Activated naive CD4-positive, alpha-beta T cell treated with anti-CD3 and anti-CD28 coated beads for 36 hours (primary cell): Measurements from ENCODE around the gene ATP6V1F. TPM values are rescaled to one million over a fixed set of nuclear protein-coding genes. Genes with fewer than 3 reads are reported as not detected.

ENCODE experiments used
- CTCF ChIA-PET: fragments of 350-600 bp; sonication (Branson Sonifier 250); formaldehyde crosslinking; loops from one replicate; lab custom pipeline; 2021; ENCODE audit warnings: antibody characterized with exemption; lab: Charles Lee
- DNase-seq: peaks from one replicate; pipeline ENCODE4 v3.0.0-alpha.2; 2020
- H3K27ac Mint-ChIP-seq: one replicate; pipeline ENCODE4 v1.8.0; 2021; ENCODE audit warnings: mild to moderate bottlenecking, mixed read lengths
- H3K27me3 Mint-ChIP-seq: one replicate; pipeline ENCODE4 v1.8.0; 2021; ENCODE audit warnings: low read depth, mixed read lengths
- H3K36me3 Mint-ChIP-seq: one replicate; pipeline ENCODE4 v1.8.0; 2021; ENCODE audit warnings: low read depth, mixed read lengths
- H3K4me1 Mint-ChIP-seq: one replicate; pipeline ENCODE4 v1.8.0; 2021; ENCODE audit warnings: low read depth, mixed read lengths
- H3K4me3 Mint-ChIP-seq: one replicate; pipeline ENCODE4 v1.8.0; 2021; ENCODE audit warnings: mild to moderate bottlenecking, moderate library complexity, mixed read lengths
- H3K9me3 Mint-ChIP-seq: one replicate; pipeline ENCODE4 v1.8.0; 2021; ENCODE audit warnings: mixed read lengths
- intact Hi-C: fragments of 100-400 bp; cut with micrococcal nuclease; formaldehyde crosslinking; loops from one replicate; pipeline ENCODE4 v1.15.1; 2023
- total RNA-seq, 2 experiments: library from RNA; stranded (reverse); gene quantifications; one replicate each; pipeline ENCODE4 v1.2.3, GENCODE V29; 2021

The ATP6V1F gene
- total RNA-seq, 2 experiments from 2014 or later: 129 to 142 TPM

DNA sequence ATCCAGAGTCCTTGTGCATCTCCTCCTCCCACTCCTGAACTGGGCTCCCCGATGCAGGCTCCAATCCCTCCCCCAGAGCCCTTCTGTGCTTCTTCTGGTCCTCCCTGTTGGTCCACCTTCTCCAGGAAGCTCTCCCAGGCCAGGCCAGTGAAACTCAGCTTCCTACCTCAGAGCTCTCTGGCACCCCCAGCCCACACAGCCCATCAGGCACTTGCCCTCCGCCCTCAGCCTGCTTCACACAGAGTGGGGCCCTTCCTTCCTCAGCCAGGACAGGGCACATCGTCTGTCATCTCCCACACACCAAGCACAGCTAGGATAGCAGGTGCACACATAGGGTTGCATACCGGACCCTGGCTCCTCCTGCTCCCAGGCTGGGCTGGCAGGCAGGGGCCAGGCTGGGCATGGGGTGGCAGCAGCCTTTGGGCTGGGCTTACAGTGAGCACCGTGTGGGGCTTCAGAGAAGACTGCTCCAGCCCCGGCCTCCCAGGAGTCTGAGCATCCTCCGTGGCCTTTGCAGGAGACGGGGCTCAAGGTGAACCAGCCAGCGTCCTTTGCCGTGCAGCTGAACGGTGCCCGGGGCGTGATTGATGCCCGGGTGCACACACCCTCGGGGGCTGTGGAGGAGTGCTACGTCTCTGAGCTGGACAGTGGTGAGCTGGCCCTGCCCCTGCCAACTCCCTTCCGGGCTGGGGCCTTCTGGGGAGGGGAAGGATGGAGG is 6.5 kb upstream of the ATP6V1F start:
- no peaks in the 10 kb centered on the region for H3K36me3 Mint-ChIP-seq
- no peak for DNase-seq
- no peak overlapping the region for H3K4me3 Mint-ChIP-seq
- H3K9me3 Mint-ChIP-seq: no peaks in the 10 kb centered on the region
- H3K27me3 Mint-ChIP-seq: no peaks in the 10 kb centered on the region
- intact Hi-C loops: no loop called here
- no peaks in the 10 kb centered on the region for H3K4me1 Mint-ChIP-seq
- H3K27ac Mint-ChIP-seq: no peak overlapping the region
- CTCF ChIA-PET: no interaction called here

DNA sequence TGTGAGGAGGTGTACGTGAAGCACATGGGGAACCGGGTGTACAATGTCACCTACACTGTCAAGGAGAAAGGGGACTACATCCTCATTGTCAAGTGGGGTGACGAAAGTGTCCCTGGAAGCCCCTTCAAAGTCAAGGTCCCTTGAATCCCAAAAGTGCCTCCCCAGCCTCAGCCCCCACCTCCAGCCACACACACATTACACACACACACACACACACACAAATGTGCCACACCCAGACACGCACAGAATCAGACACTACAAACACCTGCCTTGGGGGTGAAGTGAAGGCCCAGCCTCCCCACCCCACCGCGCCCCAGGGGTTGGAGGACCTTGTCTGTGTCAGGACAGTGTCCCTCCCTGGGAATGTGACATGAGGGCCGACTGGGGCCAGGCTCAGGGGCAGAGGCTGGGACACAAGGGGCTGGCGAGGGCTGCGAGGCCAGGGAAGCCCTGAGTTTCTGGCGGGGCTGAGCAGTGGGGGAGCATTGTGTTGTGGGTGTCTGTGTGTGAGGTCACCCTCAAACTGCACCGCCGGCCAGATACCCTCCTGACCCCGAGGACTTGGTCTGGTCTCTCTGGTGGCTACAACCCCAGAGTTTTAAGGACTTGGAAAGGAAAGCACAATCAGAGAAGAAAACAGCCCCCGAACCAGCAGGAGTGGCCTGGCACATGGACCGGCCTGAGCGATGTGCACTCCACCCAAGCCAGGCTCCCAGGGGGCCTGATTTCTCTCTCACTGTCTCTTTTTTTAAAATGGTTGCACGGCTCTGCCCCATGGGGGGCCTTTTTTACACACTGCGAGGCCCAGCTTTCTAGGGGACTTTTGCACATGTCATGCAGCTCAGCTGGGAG is 4.0 kb upstream of the ATP6V1F start:
- H3K27ac Mint-ChIP-seq: no peak overlapping the region
- peaks cover 6% of the 10 kb centered on the region for H3K4me1 Mint-ChIP-seq
- intact Hi-C loops: no loop called here
- H3K9me3 Mint-ChIP-seq: no peaks in the 10 kb centered on the region
- DNase-seq: no peak
- CTCF ChIA-PET: interaction anchor here (0.6 to 2.2 kb wide), 3 partner anchors 25 to 158 kb away, joined by 3 to 14 read pairs (median 5); no protein-coding TSS in a partner anchor
- no peaks in the 10 kb centered on the region for H3K36me3 Mint-ChIP-seq
- H3K4me3 Mint-ChIP-seq: no peak overlapping the region
- no peaks in the 10 kb centered on the region for H3K27me3 Mint-ChIP-seq

DNA sequence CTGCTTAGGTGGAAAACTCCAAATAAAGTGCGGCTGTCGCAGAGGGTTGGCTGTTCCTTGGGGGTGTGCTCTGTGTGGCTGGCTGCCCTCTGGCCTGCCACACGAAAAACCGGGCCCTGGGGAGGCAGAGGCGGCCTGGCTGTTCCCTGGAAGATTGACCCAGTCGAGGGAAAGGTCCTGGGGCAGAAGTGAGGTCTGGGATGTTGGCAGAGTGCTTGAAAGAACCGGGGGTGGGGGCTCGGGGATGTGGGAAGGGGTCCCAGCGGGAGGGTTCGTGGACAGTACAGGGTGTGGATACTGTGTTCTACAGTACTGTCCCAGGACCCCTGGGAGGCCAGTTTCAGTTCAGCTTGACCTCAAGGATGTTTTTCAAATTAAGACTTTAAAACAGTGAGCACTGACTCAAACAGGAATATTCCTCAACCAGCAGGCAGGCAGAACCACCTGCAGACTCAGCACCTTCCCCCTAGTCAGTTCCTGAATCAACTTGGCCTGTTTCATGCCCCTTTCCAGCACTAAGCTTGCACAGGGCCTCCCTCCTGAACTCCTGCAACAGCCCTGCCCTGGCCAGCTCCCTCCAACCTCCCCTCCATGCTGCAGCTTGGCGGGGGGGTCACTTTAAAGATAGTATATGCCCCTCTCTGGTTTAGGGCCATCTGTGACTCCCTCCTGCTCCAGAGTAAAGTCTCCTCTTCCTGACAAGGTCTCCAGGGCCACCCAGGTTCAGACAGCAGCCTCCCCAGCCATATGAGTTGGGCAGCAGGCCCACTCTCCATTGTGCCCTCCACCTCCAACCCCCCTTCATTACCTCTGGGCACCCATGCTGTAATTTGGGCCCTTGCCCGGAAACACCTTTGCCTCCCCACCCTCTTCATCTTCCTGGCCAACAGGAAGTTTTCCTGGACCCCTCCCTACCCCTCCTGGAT is 3.2 kb upstream of the ATP6V1F start:
- H3K36me3 Mint-ChIP-seq: no peaks in the 10 kb centered on the region
- intact Hi-C loops: no loop called here

DNA sequence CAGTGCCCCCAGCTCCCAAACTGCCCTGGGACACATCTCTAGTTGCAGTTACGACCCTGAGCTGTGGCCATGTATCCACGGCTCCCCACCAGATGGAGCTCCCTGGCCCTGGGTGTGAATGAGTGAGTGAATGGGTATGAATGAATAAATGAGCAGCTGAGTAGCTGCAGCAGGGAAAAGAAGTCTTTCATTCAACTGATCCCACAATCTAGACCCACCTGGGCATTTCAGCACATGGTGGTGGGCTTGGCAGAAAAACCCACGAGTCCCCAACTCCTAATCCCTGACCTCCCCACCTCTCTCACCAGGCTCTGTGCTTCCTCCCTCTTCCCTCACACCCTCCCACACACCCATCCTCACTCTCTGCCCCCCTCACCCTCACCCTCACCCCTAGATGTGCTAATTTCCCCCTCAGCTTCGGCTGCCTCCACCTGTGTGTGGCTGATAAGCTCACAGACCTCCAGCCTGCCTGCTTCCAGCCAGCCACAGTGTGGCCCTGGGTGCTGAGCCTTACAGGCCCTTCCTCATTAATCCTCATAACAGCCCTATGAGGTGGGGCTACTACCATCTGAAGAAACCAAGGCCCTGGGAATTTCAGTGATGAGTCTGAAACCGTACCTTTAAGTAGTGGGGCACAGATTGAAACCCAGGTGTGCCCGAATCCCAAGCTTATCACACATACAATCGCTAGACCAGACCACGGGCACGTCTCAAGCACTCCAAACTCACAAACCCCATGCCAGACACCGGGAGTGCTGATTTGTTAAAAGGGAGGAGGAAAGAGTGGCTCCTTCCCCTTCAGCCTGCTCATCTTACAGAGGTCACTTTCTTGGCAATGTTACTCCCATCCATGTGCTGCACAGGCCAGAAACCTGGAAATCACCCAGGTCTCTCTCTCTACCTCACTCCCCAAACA is 2.2 kb upstream of the ATP6V1F start:
- Mint-ChIP-seq H3K27me3 (no peaks in the 10 kb centered on the region), H3K4me1 (peaks cover 13% of the 10 kb centered on the region), H3K4me3 (no peak overlapping the region), H3K36me3 (peaks cover under 1% of the 10 kb centered on the region), H3K27ac (no peak overlapping the region), H3K9me3 (no peaks in the 10 kb centered on the region)
- no peak for DNase-seq
- intact Hi-C loops: no loop called here
- CTCF ChIA-PET: interaction anchor here (0.6 to 2.2 kb wide), 5 partner anchors 20 to 58 kb away, joined by 3 to 14 read pairs (median 3); no protein-coding TSS in a partner anchor

More for the DNA sequence above, 3.2 kb upstream of the ATP6V1F start:
- Mint-ChIP-seq H3K4me1 (peaks cover 10% of the 10 kb centered on the region), H3K27ac (no peak overlapping the region), H3K27me3 (no peaks in the 10 kb centered on the region), H3K9me3 (no peaks in the 10 kb centered on the region), H3K4me3 (no peak overlapping the region)
- CTCF ChIA-PET: interaction anchor here (0.5 to 2.2 kb wide), 5 partner anchors 21 to 159 kb away, joined by 3 to 14 read pairs (median 3); no protein-coding TSS in a partner anchor
- DNase-seq: no peak

DNA sequence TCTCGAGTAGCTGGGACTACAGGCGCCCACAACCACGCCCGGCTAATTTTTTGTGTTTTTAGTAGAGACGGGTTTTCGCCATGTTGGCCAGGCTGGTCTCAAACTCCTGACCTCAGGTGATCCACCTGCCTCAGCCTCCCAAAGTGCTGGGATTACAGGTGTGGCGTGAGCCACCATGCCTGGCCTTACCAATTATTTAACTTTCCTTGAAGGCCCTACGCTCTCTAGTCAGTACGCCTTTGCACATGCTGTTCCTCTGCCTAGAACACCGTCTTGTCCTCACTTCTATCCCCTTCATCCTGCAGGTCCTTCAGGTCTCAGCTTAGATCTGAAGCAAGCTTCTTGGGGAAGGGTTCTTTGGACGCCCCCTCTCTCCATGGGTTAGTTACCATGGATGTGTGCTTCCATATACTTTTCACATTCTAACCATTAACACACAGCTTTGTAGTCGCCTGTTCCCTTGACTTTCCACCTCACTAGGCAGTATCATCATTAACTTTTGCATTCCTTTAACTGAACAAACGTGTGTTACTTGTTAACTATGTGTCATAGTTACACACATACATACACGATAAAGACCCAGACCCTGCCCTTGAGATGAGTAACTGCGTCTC is 592 bp upstream of the ATP6V1F start:
- Mint-ChIP-seq H3K27me3 (no peaks in the 10 kb centered on the region), H3K27ac (peak overlapping the region; percentile 84), H3K9me3 (no peaks in the 10 kb centered on the region), H3K36me3 (peaks cover 3% of the 10 kb centered on the region), H3K4me3 (peak overlapping the region; percentile 91), H3K4me1 (peaks cover 15% of the 10 kb centered on the region)
- intact Hi-C loops: loop anchor here (1.0 to 2.0 kb wide), 8 partner anchors 8 to 455 kb away; partner anchors contain the start of genes CALU, CCDC136, HILPDA and TNPO3
- CTCF ChIA-PET: interaction anchor here (0.7 to 4.0 kb wide), 11 partner anchors 8 to 229 kb away, joined by 3 to 25 read pairs (median 3); no protein-coding TSS in a partner anchor
- no peak for DNase-seq

DNA sequence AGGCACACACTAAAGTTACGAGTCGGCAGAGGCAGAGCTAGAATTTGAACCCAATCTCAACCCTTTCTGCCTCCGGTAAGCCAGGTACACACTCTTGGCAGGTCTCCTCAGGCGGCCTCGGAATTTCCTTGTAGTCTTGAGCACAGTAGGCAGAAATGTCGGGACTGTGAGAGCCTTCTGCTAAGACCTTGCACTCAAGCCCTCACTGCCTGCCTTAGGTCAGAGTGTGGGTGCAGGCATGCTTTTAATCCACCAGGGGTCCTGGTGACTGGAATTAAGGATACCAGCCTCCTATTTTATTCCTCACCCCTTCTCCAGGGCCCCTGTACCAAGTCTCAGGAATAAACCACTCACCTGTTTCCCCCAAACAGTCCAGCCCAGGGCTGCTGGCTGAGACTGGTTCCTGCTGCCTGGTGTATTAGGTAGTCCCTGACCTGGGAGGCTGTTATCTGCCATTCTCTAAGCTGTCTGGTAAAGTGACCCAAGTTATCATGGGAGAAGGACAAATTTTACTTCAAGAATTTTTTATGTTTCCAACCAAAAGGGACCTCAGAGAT is 855 bp downstream of the ATP6V1F start:
- Mint-ChIP-seq H3K4me1 (peaks cover 15% of the 10 kb centered on the region), H3K27ac (peak overlapping the region; percentile 84), H3K4me3 (peak overlapping the region; percentile 91), H3K27me3 (no peaks in the 10 kb centered on the region), H3K36me3 (peaks cover 3% of the 10 kb centered on the region), H3K9me3 (no peaks in the 10 kb centered on the region)
- CTCF ChIA-PET: interaction anchor here (0.6 to 4.0 kb wide), 12 partner anchors 17 to 387 kb away, joined by 3 to 25 read pairs (median 3); no protein-coding TSS in a partner anchor
- peak; percentile 63 for DNase-seq
- intact Hi-C loops: loop anchor here (1.0 to 2.0 kb wide), 3 partner anchors 20 to 457 kb away; partner anchors contain the start of gene METTL2B

DNA sequence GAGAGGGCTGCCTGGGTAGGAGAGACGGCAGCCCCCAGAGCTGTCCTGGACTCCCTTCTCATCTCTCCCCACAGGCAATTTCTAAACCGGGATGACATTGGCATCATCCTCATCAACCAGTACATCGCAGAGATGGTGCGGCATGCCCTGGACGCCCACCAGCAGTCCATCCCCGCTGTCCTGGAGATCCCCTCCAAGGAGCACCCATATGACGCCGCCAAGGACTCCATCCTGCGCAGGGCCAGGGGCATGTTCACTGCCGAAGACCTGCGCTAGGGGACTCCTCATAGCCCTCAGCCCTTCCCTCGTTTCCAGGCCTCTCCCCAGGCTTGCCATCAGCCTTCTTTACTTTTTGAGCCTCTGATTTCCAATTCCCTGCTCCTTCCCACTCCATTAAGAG is 2.6 kb downstream of the ATP6V1F start:
- Mint-ChIP-seq H3K9me3 (no peaks in the 10 kb centered on the region), H3K4me3 (no peak overlapping the region), H3K36me3 (peaks cover 3% of the 10 kb centered on the region), H3K27ac (no peak overlapping the region), H3K4me1 (peaks cover 19% of the 10 kb centered on the region), H3K27me3 (peaks cover 2% of the 10 kb centered on the region)
- DNase-seq: no peak
- intact Hi-C loops: no loop called here
- CTCF ChIA-PET: no interaction called here

DNA sequence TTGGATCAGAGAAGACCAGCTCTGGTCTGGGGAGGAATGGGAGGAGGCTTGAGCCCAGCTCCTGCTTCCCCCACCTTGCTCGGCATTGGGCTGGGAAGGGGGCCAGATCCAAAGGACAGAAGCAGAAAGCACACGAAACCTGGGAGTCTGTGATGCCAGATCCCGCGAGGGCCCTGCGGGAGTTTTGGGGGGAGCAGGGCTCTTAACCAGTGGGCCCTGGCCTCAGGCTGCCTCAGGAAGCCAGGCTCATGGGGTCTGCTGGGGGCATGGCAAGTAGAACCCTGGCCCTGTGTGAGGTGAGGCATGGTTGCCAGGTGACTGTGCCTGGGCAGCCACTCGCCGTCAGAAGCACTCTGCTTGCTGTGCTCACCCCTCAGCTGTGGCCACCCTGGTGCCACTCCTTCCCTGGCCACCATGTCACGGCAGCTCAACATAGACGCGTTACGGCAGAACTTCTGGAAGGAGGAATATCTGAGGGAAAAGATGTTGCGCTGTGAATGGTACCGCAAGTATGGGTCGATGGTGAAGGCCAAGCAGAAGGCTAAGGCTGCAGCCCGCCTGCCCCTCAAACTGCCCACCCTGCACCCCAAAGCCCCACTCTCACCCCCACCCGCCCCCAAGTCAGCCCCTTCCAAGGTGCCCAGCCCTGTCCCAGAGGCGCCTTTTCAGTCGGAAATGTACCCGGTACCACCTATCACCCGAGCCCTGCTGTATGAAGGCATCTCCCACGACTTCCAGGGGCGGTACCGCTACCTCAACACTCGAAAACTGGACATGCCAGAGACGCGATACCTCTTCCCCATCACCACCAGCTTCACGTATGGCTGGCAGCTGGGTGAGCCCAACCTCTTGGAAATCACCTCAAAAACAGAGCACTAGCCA is 3.6 kb downstream of the ATP6V1F start:
- no peak for DNase-seq
- intact Hi-C loops: no loop called here
- Mint-ChIP-seq H3K27ac (no peak overlapping the region), H3K27me3 (peaks cover 9% of the 10 kb centered on the region), H3K4me3 (no peak overlapping the region), H3K4me1 (peaks cover 20% of the 10 kb centered on the region), H3K9me3 (no peaks in the 10 kb centered on the region), H3K36me3 (peaks cover 3% of the 10 kb centered on the region)
- CTCF ChIA-PET: interaction anchor here (3.2 kb wide), 1 partner anchor 17 kb away, joined by 12 read pairs; no protein-coding TSS in a partner anchor

DNA sequence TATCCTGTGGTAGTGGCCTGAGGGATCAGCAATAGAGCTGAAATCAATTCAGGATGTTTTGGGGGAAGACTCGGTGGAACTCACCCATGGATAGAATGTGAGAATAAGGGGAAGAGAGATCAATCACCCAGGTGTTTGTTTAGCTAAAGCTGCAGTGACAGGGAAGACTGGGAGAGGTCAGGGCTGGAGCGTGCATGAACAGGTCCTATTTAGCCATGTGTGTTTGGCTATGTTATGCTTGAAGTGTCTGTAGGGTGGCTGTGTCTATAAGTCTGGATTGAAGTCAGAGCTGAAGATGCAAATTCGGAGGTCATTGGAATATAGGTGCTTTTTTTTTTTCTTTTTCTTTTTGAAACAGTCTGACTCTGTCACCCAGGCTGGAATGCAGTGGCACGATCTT is 4.6 kb downstream of the ATP6V1F start:
- H3K4me1 Mint-ChIP-seq: peaks cover 17% of the 10 kb centered on the region
- DNase-seq: no peak
- no peak overlapping the region for H3K27ac Mint-ChIP-seq
- intact Hi-C loops: no loop called here
- H3K9me3 Mint-ChIP-seq: no peaks in the 10 kb centered on the region
- H3K36me3 Mint-ChIP-seq: peaks cover 3% of the 10 kb centered on the region
- CTCF ChIA-PET: interaction anchor here (1.2 to 3.2 kb wide), 2 partner anchors 16 to 224 kb away, joined by 3 to 12 read pairs; no protein-coding TSS in a partner anchor
- peaks cover 9% of the 10 kb centered on the region for H3K27me3 Mint-ChIP-seq
- no peak overlapping the region for H3K4me3 Mint-ChIP-seq
